GM12891 (cell line): ENCODE data around the gene TBC1D25.

Experiments
- POLR2A ChIP-seq: IDR thresholded peaks from 2 replicates; pipeline ENCODE4 v1.6.1; 2011; ENCODE audit warnings: low read depth, low read length, control low read depth
- SPI1 ChIP-seq: IDR thresholded peaks from 2 replicates; pipeline ENCODE4 v1.6.1; 2011; ENCODE audit warnings: low read depth, low read length, control low read depth

- TF ChIP-seq POLR2A (no peak), SPI1 (no peak)
Observed at GRCh38 chrX:48504261-48504660, 35.3 kb upstream of the TBC1D25 start.
